ENCODE data around the gene SEZ6L2.
"Not testable (repeated sequence)": the region's sequence is repeated elsewhere in the genome, so short reads cannot be mapped to it uniquely, and the experiment has no call there.

The SEZ6L2 gene

GRCh38 chr16:29909851-29910250 lies 10.5 kb upstream of the SEZ6L2 start:
- not testable (repeated sequence) for DNase-seq

GRCh38 chr16:29909391-29909790 lies 10.0 kb upstream of the SEZ6L2 start:
- no peak for DNase-seq

- no peak for DNase-seq
Measured at GRCh38 chr16:29908719-29909220, 9.4 kb upstream of the SEZ6L2 start.

- no peak for DNase-seq
Measured at GRCh38 chr16:29907973-29908372, 8.6 kb upstream of the SEZ6L2 start.

GRCh38 chr16:29906520-29907244 lies 7.3 kb upstream of the SEZ6L2 start:
- DNase-seq, result no peak

GRCh38 chr16:29905668-29906067 lies 6.3 kb upstream of the SEZ6L2 start:
- no peak for DNase-seq

- DNase-seq, result no peak
Measured at GRCh38 chr16:29904947-29905346, 5.6 kb upstream of the SEZ6L2 start.

GRCh38 chr16:29903590-29903989 lies 4.2 kb upstream of the SEZ6L2 start:
- DNase-seq, result no peak

GRCh38 chr16:29901607-29901945 lies 2.2 kb upstream of the SEZ6L2 start:
- no peak for DNase-seq

GRCh38 chr16:29900888-29901606 lies 1.7 kb upstream of the SEZ6L2 start:
- DNase-seq, result no peak

GRCh38 chr16:29900102-29900887 lies 945 bp upstream of the SEZ6L2 start, which contains the start of gene ASPHD1:
Gene ASPHD1 (plus strand): TSS chr16:29900488. CDS start chr16:29900972, 484 bp downstream.
- peak; percentile 63 to 70 for DNase-seq

- no peak for DNase-seq
Measured at GRCh38 chr16:29898804-29899515, 390 bp downstream of the SEZ6L2 start.

GRCh38 chr16:29898135-29898803 lies 1.1 kb downstream of the SEZ6L2 start:
- DNase-seq, result no peak

GRCh38 chr16:29897333-29897732 lies 2.0 kb downstream of the SEZ6L2 start:
- DNase-seq, result no peak

- no peak for DNase-seq
Measured at GRCh38 chr16:29896841-29897240, 2.5 kb downstream of the SEZ6L2 start.

- DNase-seq, result no peak
Measured at GRCh38 chr16:29894352-29894751, 5.0 kb downstream of the SEZ6L2 start.

- no peak for DNase-seq
Measured at GRCh38 chr16:29893553-29893952, 5.8 kb downstream of the SEZ6L2 start.

GRCh38 chr16:29892458-29892813 lies 6.9 kb downstream of the SEZ6L2 start:
- no peak for DNase-seq

- no peak for DNase-seq
Measured at GRCh38 chr16:29891525-29892457, 7.6 kb downstream of the SEZ6L2 start.

GRCh38 chr16:29889372-29889771 lies 10.0 kb downstream of the SEZ6L2 start:
- not testable (repeated sequence) for DNase-seq

- DNase-seq, result no peak
Measured at GRCh38 chr16:29883987-29884386, 15.4 kb downstream of the SEZ6L2 start.
